OCI-LY3 (cell line): ENCODE data around the gene IFT27.

ENCODE experiments used
- H2AFZ ChIP-seq: fragments of 200-600, 300-600 bp; shearing (Covaris generic); 2 replicates; pipeline ENCODE4 v1.6.0; 2014; ENCODE audit warnings: antibody characterized with exemption, low read depth, low read length
- H3K27ac ChIP-seq: fragments of 200-600, 300-600 bp; sonication (generic); 2 replicates; pipeline ENCODE4 v1.5.1; 2014; ENCODE audit warnings: mild to moderate bottlenecking, low read length, moderate library complexity, mixed read lengths
- H3K27me3 ChIP-seq: fragments of 200-600, 300-600 bp; sonication (generic); 2 replicates; pipeline ENCODE4 v1.6.1; 2014; ENCODE audit warnings: low read depth, low read length, mixed read lengths
- H3K36me3 ChIP-seq: fragments of 200-600, 300-600 bp; sonication (generic); replicated peaks from 2 replicates; pipeline ENCODE3; 2014; ENCODE audit warnings: low read depth, low read length, mixed read lengths
- H3K4me1 ChIP-seq: fragments of 300-600, 200-600 bp; sonication (generic); 2 replicates; pipeline ENCODE4 v1.6.1; 2014; ENCODE audit warnings: low read length, mixed read lengths
- H3K4me2 ChIP-seq: fragments of 200-600, 300-600 bp; sonication (generic); 2 replicates; pipeline ENCODE4 v1.6.1; 2014; ENCODE audit warnings: low read length, mixed read lengths
- H3K4me3 ChIP-seq: fragments of 300-600, 200-600 bp; sonication (generic); 2 replicates; pipeline ENCODE4 v1.5.1; 2014; ENCODE audit warnings: antibody characterized with exemption, mild to moderate bottlenecking, low read length, moderate library complexity
- H3K79me2 ChIP-seq: fragments of 300-600, 200-600 bp; shearing (Covaris generic); 2 replicates; pipeline ENCODE4 v1.6.1; 2014; ENCODE audit warnings: mild to moderate bottlenecking, low read length, mixed read lengths
- H3K9ac ChIP-seq: fragments of 300-600, 200-600 bp; shearing (Covaris generic); 2 replicates; pipeline ENCODE4 v1.6.0; 2014; ENCODE audit warnings: mild to moderate bottlenecking, low read length, moderate library complexity
- H3K9me3 ChIP-seq: fragments of 200-600, 300-600 bp; shearing (Covaris generic); 2 replicates; pipeline ENCODE4 v1.6.1; 2014; ENCODE audit warnings: low read length, mixed read lengths; ENCODE audit not compliant: insufficient read depth
- H4K20me1 ChIP-seq: fragments of 200-600, 300-600 bp; sonication (generic); 2 replicates; pipeline ENCODE4 v1.6.1; 2016; ENCODE audit warnings: low read length, mixed read lengths; ENCODE audit not compliant: insufficient read depth
- EZH2phosphoT487 ChIP-seq: fragments of 200-600 bp; shearing (Covaris generic); IDR thresholded peaks from 2 replicates; pipeline ENCODE4 v1.6.1; 2018; ENCODE audit warnings: antibody characterized with exemption, mixed run types, low read depth
- TF ChIP-seq, protein P1 (sequence below): fragments of 200-600, 300-600 bp; sonication (generic); IDR thresholded peaks from 2 replicates; pipeline ENCODE4 v1.5.1; 2014; ENCODE audit warnings: antibody characterized with exemption, low read length, low read depth

Gene IFT27

DNA sequence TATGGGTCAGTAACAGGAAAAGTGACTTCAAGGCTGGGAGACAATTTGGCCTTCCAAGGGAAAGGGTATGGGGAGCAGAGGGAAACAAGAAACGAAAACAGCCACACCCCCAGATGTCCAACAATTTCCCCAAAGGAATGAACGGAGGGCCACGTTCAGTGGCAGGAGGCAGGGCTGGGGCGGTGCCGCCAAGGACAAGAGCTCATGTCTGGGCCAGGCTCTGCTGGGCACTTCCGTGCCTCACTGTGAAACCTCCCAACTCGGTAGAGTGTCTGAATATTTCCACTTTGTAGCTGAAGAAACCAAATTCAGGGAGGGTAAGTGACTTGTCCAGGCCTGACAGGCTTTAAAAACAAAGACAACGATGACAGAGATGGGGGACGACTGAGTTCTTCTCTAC is 11.9 kb downstream of the IFT27 start:
- Histone ChIP-seq H2AFZ (no peak overlapping the region), H3K79me2 (no peaks in the 10 kb centered on the region), H3K4me3 (no peak overlapping the region), H3K4me2 (no peak overlapping the region), H3K4me1 (no peaks in the 10 kb centered on the region), H3K9ac (no peak overlapping the region), H3K27me3 (no peaks in the 10 kb centered on the region), H3K27ac (no peak overlapping the region), H3K9me3 (no peaks in the 10 kb centered on the region), H3K36me3 (no peaks in the 10 kb centered on the region), H4K20me1 (no peaks in the 10 kb centered on the region)
- TF ChIP-seq EZH2phosphoT487 = no peak
- TF ChIP-seq, protein P1, sequence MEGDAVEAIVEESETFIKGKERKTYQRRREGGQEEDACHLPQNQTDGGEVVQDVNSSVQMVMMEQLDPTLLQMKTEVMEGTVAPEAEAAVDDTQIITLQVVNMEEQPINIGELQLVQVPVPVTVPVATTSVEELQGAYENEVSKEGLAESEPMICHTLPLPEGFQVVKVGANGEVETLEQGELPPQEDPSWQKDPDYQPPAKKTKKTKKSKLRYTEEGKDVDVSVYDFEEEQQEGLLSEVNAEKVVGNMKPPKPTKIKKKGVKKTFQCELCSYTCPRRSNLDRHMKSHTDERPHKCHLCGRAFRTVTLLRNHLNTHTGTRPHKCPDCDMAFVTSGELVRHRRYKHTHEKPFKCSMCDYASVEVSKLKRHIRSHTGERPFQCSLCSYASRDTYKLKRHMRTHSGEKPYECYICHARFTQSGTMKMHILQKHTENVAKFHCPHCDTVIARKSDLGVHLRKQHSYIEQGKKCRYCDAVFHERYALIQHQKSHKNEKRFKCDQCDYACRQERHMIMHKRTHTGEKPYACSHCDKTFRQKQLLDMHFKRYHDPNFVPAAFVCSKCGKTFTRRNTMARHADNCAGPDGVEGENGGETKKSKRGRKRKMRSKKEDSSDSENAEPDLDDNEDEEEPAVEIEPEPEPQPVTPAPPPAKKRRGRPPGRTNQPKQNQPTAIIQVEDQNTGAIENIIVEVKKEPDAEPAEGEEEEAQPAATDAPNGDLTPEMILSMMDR = no peak

DNA sequence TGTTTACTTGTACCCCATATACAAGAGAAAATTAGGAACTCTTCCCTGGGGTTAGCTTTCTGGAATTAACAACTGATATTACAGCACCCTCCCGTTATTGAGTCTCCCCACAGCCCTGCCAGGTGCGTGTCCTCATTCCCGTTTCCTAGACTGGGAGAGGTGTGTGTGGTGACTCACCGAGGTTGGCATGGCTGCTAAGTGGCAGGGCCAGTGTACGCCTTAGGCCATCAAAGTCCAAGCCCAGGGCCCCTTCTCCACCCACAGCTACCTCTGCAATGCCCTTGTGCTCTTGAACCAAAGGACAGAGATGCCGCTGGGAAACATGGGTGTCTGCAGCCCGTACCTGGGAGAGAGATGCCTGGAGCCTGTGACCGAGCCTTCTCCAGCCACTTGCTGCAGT is 12.3 kb downstream of the IFT27 start:
- no peak for TF ChIP-seq EZH2phosphoT487
- TF ChIP-seq, protein P1 = no peak
- H3K9ac ChIP-seq = no peak overlapping the region
- no peak overlapping the region for H3K4me2 ChIP-seq
- H4K20me1 ChIP-seq = no peaks in the 10 kb centered on the region
- no peaks in the 10 kb centered on the region for H3K79me2 ChIP-seq
- H3K27ac ChIP-seq = no peak overlapping the region
- H3K9me3 ChIP-seq = no peaks in the 10 kb centered on the region
- no peaks in the 10 kb centered on the region for H3K36me3 ChIP-seq
- H3K4me3 ChIP-seq = no peak overlapping the region
- H2AFZ ChIP-seq = no peak overlapping the region
- H3K27me3 ChIP-seq = no peaks in the 10 kb centered on the region
- no peaks in the 10 kb centered on the region for H3K4me1 ChIP-seq

DNA sequence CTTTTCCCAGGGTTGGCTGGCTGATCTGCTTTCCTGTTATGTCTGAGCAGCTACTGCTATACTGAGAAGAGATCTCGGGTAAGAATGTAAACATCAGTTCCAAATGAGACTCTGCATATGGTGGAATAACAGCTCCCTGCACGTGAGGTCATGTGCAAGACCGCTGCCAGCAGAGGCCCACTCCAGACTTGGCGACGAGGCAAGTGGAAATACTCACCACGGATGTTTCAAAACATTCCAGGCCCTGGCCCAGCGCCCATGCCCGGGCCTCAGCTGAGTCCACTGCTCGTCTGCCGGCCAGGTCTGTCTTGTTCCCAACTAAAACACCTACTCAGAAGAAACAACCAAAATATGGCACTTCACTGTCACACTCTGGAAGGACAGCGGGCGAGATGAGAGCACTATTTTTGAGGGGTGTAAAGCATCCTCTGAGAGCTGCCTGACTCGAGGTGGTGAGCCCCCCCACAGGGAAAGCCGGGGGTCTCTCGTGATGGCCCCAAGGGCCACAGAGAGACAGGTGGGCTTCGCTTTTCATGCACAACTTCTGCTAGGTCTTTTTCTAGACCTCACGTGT is 13.1 kb downstream of the IFT27 start:
- H3K9ac ChIP-seq = no peak overlapping the region
- H3K9me3 ChIP-seq = no peaks in the 10 kb centered on the region
- TF ChIP-seq, protein P1 = no peak
- TF ChIP-seq EZH2phosphoT487 = no peak
- H3K4me3 ChIP-seq = no peak overlapping the region
- H3K4me2 ChIP-seq = no peak overlapping the region
- no peak overlapping the region for H3K27ac ChIP-seq
- H3K79me2 ChIP-seq = no peaks in the 10 kb centered on the region
- H4K20me1 ChIP-seq = no peaks in the 10 kb centered on the region
- no peak overlapping the region for H2AFZ ChIP-seq
- no peaks in the 10 kb centered on the region for H3K4me1 ChIP-seq
- no peaks in the 10 kb centered on the region for H3K27me3 ChIP-seq
- no peaks in the 10 kb centered on the region for H3K36me3 ChIP-seq

DNA sequence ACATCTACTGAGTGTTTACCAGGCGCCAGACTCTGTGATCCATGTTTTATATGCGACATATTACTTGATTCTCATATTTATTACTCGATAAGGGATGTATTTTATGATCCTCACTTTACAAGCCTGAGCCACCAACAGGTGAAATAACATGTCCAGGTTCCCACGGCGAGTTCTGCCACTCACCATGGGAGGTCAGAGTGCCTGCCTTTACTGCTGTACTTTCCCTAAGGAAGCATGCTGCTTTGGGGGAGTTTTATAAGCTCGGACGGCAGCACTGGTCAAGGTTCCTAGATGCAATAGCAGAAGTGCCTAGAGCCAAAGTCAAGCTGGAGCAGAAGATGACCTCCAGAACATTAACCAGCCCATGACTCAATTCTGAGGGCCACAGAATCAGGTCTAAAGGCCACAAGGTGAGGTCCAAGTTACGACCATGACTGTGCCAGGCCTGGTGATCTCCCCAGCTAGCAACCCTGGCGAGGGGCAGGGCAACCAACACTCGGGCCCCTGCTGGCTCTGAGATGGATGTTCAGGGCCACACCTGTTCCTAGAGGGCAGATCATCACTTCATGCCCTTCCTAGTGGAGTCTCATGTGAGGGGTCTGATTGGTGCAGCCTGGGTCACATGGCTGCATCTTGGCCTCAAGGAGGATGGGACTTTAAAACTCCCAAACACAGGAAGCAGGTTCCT is 14.2 kb downstream of the IFT27 start:
- Histone ChIP-seq H3K9me3 (no peaks in the 10 kb centered on the region), H3K9ac (no peak overlapping the region), H3K27me3 (no peaks in the 10 kb centered on the region), H2AFZ (no peak overlapping the region), H3K4me3 (no peak overlapping the region), H3K4me2 (no peak overlapping the region), H3K36me3 (no peaks in the 10 kb centered on the region), H4K20me1 (no peaks in the 10 kb centered on the region), H3K4me1 (no peaks in the 10 kb centered on the region), H3K79me2 (no peaks in the 10 kb centered on the region), H3K27ac (no peak overlapping the region)
- TF ChIP-seq, protein P1 = no peak
- no peak for TF ChIP-seq EZH2phosphoT487
